Measurements from ENCODE around the gene POTEM.
"Not testable (repeated sequence)": the region's sequence is repeated elsewhere in the genome, so short reads cannot be mapped to it uniquely, and the experiment has no call there.

- TF ChIP-seq POLR2AphosphoS5 (IDR thresholded peaks at IDR 0.05; ENCODE audit: insufficient read depth, low read depth, low read length); POLR2A (IDR thresholded peaks at IDR 0.05; ENCODE audit: low read depth, low read length); MAX (IDR thresholded peaks at IDR 0.05; ENCODE audit: insufficient read depth, insufficient read length): not testable (repeated sequence)
Observed at GRCh38 chr14:19025080-19025589, 57.9 kb downstream of the POTEM start.
